Stromal cell of bone marrow (primary cell): Measurements from ENCODE around the gene DAAM1.

Experiments
- DNase-seq: peaks from one replicate; pipeline ENCODE4 v3.0.0-alpha.2; 2012; ENCODE audit warnings: low read depth

The DAAM1 gene

GRCh38 chr14:59221568-59221967, 33.1 kb downstream of the DAAM1 start:
- peak; percentile 10 for DNase-seq

- no peak for DNase-seq
Observed at GRCh38 chr14:59224341-59224740, 35.9 kb downstream of the DAAM1 start.

GRCh38 chr14:59225281-59225680, 36.8 kb downstream of the DAAM1 start:
- no peak for DNase-seq

GRCh38 chr14:59228421-59228820, 40.0 kb downstream of the DAAM1 start:
- no peak for DNase-seq

- no peak for DNase-seq
Observed at GRCh38 chr14:59229653-59230406, 41.4 kb downstream of the DAAM1 start.

GRCh38 chr14:59236195-59236594, 47.7 kb downstream of the DAAM1 start:
- no peak for DNase-seq

GRCh38 chr14:59238216-59238615, 49.7 kb downstream of the DAAM1 start:
- DNase-seq, result no peak

- DNase-seq, result no peak
Observed at GRCh38 chr14:59239022-59239421, 50.6 kb downstream of the DAAM1 start.

GRCh38 chr14:59240356-59240755, 51.9 kb downstream of the DAAM1 start:
- no peak for DNase-seq

- DNase-seq, result no peak
Observed at GRCh38 chr14:59241121-59241520, 52.7 kb downstream of the DAAM1 start.

GRCh38 chr14:59243174-59243573, 54.7 kb downstream of the DAAM1 start:
- DNase-seq, result no peak

GRCh38 chr14:59244581-59244980, 56.1 kb downstream of the DAAM1 start:
- DNase-seq, result no peak

- DNase-seq, result no peak
Observed at GRCh38 chr14:59245809-59246295, 57.4 kb downstream of the DAAM1 start.

- DNase-seq, result no peak
Observed at GRCh38 chr14:59246566-59246965, 58.1 kb downstream of the DAAM1 start.

- no peak for DNase-seq
Observed at GRCh38 chr14:59247801-59248584, 59.5 kb downstream of the DAAM1 start.

- no peak for DNase-seq
Observed at GRCh38 chr14:59249029-59249428, 60.6 kb downstream of the DAAM1 start.

GRCh38 chr14:59251811-59252771, 63.6 kb downstream of the DAAM1 start:
- DNase-seq, result no peak

- peak; percentile 12 for DNase-seq
Observed at GRCh38 chr14:59252772-59253500, 64.5 kb downstream of the DAAM1 start.

GRCh38 chr14:59253527-59253926, 65.1 kb downstream of the DAAM1 start:
- DNase-seq, result no peak

- peak; percentile 85 for DNase-seq
Observed at GRCh38 chr14:59254146-59254910, 65.9 kb downstream of the DAAM1 start.
